ENCODE data around the gene CARD9. TPM values are rescaled to one million over a fixed set of nuclear protein-coding genes. Genes with fewer than 3 reads are reported as not detected.

Gene CARD9
- total and polyA plus RNA-seq, 2 experiments from 2014 or later: 0.11 to 0.60 TPM

- H3F3A ChIP-seq (ENCODE audit: insufficient read depth): peaks cover 10% of the 10 kb centered on the region; the same call in 1 of the 2 replicates
- 1 to 2% methylated on average over 35 to 41 of the region's 67 CpGs for WGBS, 2 experiments (ENCODE audit: low coverage in 1 of 2, low lambda C conversion rate in 2 of 2, missing lambda C conversion rate in 2 of 2)
- H3K27ac ChIP-seq: peak overlapping the region; percentile 48
- H3K4me1 ChIP-seq (ENCODE audit: insufficient read depth): peaks cover 7% of the 10 kb centered on the region
- TF ChIP-seq EZH2 (IDR thresholded peaks at IDR 0.05; ENCODE audit: insufficient read depth, poor library complexity, severe bottlenecking): no peak
- TF ChIP-seq EZH2phosphoT487 (IDR thresholded peaks at IDR 0.05; ENCODE audit: insufficient read depth, low read depth): no peak
- H3K9ac ChIP-seq: peak overlapping the region; percentile 85
- peak; percentile 65 for DNase-seq
- no peaks in the 10 kb centered on the region for H3K9me3 ChIP-seq (ENCODE audit: low read depth)
- no peaks in the 10 kb centered on the region for H3K9me2 ChIP-seq (ENCODE audit: insufficient read depth)
- no peaks in the 10 kb centered on the region for H3K27me3 ChIP-seq (replicated peaks; ENCODE audit: insufficient read depth)
- peaks cover 44% of the 10 kb centered on the region for H3K79me2 ChIP-seq (ENCODE audit: insufficient read depth)
- H3K4me3 ChIP-seq: peak overlapping the region; percentile 90
- in situ Hi-C loops (cut with MboI): no loop called here
- H2AFZ ChIP-seq: peak overlapping the region; percentile 63
- H4K20me1 ChIP-seq (ENCODE audit: insufficient read depth): no peaks in the 10 kb centered on the region
- peak overlapping the region; percentile 92 for H3K4me2 ChIP-seq (ENCODE audit: unreplicated experiment)
- H3K36me3 ChIP-seq (ENCODE audit: low read depth): no peaks in the 10 kb centered on the region
Observed at GRCh38 chr9:136399176-136400037, 25.9 kb upstream of the CARD9 start.

GRCh38 chr9:136398286-136398685 lies 24.8 kb upstream of the CARD9 start:
- H3K9me3 ChIP-seq (ENCODE audit: low read depth): no peaks in the 10 kb centered on the region
- H3K4me3 ChIP-seq: 0 out of 2 replicates have a peak overlapping the region, but pooled peaks have one; percentile 90
- H3K4me1 ChIP-seq (ENCODE audit: insufficient read depth): peaks cover 7% of the 10 kb centered on the region
- in situ Hi-C loops (cut with MboI): no loop called here
- peaks cover 10% of the 10 kb centered on the region; the same call in 1 of the 2 replicates for H3F3A ChIP-seq (ENCODE audit: insufficient read depth)
- no peak overlapping the region for H2AFZ ChIP-seq
- H3K4me2 ChIP-seq (ENCODE audit: unreplicated experiment): no peak overlapping the region
- no peaks in the 10 kb centered on the region for H3K9me2 ChIP-seq (ENCODE audit: insufficient read depth)
- no peak for DNase-seq
- no peaks in the 10 kb centered on the region for H3K36me3 ChIP-seq (ENCODE audit: low read depth)
- no peaks in the 10 kb centered on the region for H3K27me3 ChIP-seq (replicated peaks; ENCODE audit: insufficient read depth)
- 95 to 97% methylated on average over 10 to 12 of the region's 12 CpGs for WGBS, 2 experiments (ENCODE audit: low coverage in 1 of 2, low lambda C conversion rate in 2 of 2, missing lambda C conversion rate in 2 of 2)
- H3K27ac ChIP-seq: no peak overlapping the region
- H3K79me2 ChIP-seq (ENCODE audit: insufficient read depth): peaks cover 44% of the 10 kb centered on the region
- TF ChIP-seq EZH2phosphoT487 (IDR thresholded peaks at IDR 0.05; ENCODE audit: insufficient read depth, low read depth) (no peak), EZH2 (IDR thresholded peaks at IDR 0.05; ENCODE audit: insufficient read depth, poor library complexity, severe bottlenecking) (no peak)
- no peaks in the 10 kb centered on the region for H4K20me1 ChIP-seq (ENCODE audit: insufficient read depth)
- peak overlapping the region; percentile 85 for H3K9ac ChIP-seq

DNA sequence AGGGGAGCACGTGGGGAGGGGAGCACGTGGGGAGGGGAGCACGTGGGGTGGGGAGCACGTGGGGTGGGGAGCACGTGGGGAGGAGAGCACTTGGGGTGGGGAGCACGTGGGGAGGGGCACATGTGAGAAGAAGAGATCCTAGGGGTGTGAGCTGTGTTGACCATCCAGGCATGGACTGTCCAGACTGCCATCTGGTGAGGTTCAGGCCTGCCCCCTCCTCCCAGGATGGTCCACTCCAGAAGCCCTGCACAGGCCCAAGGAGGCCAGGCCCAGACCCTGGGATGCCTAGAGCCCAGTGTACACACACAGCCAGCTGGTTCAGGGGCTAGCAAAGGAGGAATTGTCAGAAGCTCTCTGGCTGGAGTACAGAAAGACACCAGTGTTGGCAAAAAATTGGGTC lies 24.2 kb upstream of the CARD9 start:
- WGBS, 2 experiments (ENCODE audit: low coverage in 1 of 2, low lambda C conversion rate in 2 of 2, missing lambda C conversion rate in 2 of 2): 56% methylated on average over 6 of the region's 6 CpGs; no CpG with 5 or more reads in 1 of the 2 experiments
- TF ChIP-seq EZH2 (IDR thresholded peaks at IDR 0.05; ENCODE audit: insufficient read depth, poor library complexity, severe bottlenecking) (no peak), EZH2phosphoT487 (IDR thresholded peaks at IDR 0.05; ENCODE audit: insufficient read depth, low read depth) (no peak)

DNA sequence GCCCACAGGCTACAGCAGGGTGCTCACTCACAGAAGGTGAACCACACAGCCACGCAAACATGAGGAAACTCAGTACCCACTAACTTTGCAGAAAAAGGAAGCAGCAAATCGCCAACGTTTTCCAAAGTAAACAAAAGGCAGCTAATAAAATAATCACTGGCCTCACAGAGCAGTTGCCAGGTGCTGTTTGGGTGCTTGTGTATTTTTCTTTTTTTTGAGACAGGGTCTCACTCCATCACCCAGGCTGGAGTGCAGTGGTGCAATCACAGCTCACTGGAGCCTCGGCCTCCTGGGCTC lies 22.7 kb upstream of the CARD9 start:
- H3K4me2 ChIP-seq (ENCODE audit: unreplicated experiment): no peak overlapping the region
- H3K27me3 ChIP-seq (replicated peaks; ENCODE audit: insufficient read depth): no peaks in the 10 kb centered on the region
- 97% methylated on average over 4 of the region's 4 CpGs for WGBS, 2 experiments (ENCODE audit: low coverage in 1 of 2, low lambda C conversion rate in 2 of 2, missing lambda C conversion rate in 2 of 2)
- H2AFZ ChIP-seq: no peak overlapping the region
- H3K4me1 ChIP-seq (ENCODE audit: insufficient read depth): peaks cover 7% of the 10 kb centered on the region
- TF ChIP-seq EZH2 (IDR thresholded peaks at IDR 0.05; ENCODE audit: insufficient read depth, poor library complexity, severe bottlenecking) (no peak), EZH2phosphoT487 (IDR thresholded peaks at IDR 0.05; ENCODE audit: insufficient read depth, low read depth) (no peak)
- H3K79me2 ChIP-seq (ENCODE audit: insufficient read depth): peaks cover 44% of the 10 kb centered on the region
- H3K4me3 ChIP-seq: no peak overlapping the region
- no peaks in the 10 kb centered on the region for H3F3A ChIP-seq (ENCODE audit: insufficient read depth)
- no peak for DNase-seq
- in situ Hi-C loops (cut with MboI): no loop called here
- H3K9ac ChIP-seq: no peak overlapping the region
- no peak overlapping the region for H3K27ac ChIP-seq
- H4K20me1 ChIP-seq (ENCODE audit: insufficient read depth): no peaks in the 10 kb centered on the region
- no peaks in the 10 kb centered on the region for H3K9me2 ChIP-seq (ENCODE audit: insufficient read depth)
- peaks cover 4% of the 10 kb centered on the region; the same call in 1 of the 2 replicates for H3K36me3 ChIP-seq (ENCODE audit: low read depth)
- no peaks in the 10 kb centered on the region for H3K9me3 ChIP-seq (ENCODE audit: low read depth)

More for the DNA sequence above, 24.2 kb upstream of the CARD9 start:
- no peak for DNase-seq
- Histone ChIP-seq H3K4me1 (ENCODE audit: insufficient read depth) (peaks cover 7% of the 10 kb centered on the region), H3K27me3 (replicated peaks; ENCODE audit: insufficient read depth) (no peaks in the 10 kb centered on the region), H3K4me3 (no peak overlapping the region), H3F3A (ENCODE audit: insufficient read depth) (peaks cover 10% of the 10 kb centered on the region; the same call in 1 of the 2 replicates), H4K20me1 (ENCODE audit: insufficient read depth) (no peaks in the 10 kb centered on the region), H3K9me2 (ENCODE audit: insufficient read depth) (no peaks in the 10 kb centered on the region), H3K27ac (no peak overlapping the region), H3K36me3 (ENCODE audit: low read depth) (no peaks in the 10 kb centered on the region; the same call in 1 of the 2 replicates), H3K79me2 (ENCODE audit: insufficient read depth) (peaks cover 44% of the 10 kb centered on the region), H3K4me2 (ENCODE audit: unreplicated experiment) (no peak overlapping the region), H3K9me3 (ENCODE audit: low read depth) (no peaks in the 10 kb centered on the region), H2AFZ (no peak overlapping the region), H3K9ac (0 out of 2 replicates have a peak overlapping the region, but pooled peaks have one; percentile 85)
- in situ Hi-C loops (cut with MboI): no loop called here
